ENCODE measurements around the gene MRPL51. TPM values are rescaled to one million over a fixed set of nuclear protein-coding genes. Genes with fewer than 3 reads are reported as not detected.

MRPL51 gene
- total RNA-seq, 1 experiment from 2014 or later, result 265 TPM

DNA sequence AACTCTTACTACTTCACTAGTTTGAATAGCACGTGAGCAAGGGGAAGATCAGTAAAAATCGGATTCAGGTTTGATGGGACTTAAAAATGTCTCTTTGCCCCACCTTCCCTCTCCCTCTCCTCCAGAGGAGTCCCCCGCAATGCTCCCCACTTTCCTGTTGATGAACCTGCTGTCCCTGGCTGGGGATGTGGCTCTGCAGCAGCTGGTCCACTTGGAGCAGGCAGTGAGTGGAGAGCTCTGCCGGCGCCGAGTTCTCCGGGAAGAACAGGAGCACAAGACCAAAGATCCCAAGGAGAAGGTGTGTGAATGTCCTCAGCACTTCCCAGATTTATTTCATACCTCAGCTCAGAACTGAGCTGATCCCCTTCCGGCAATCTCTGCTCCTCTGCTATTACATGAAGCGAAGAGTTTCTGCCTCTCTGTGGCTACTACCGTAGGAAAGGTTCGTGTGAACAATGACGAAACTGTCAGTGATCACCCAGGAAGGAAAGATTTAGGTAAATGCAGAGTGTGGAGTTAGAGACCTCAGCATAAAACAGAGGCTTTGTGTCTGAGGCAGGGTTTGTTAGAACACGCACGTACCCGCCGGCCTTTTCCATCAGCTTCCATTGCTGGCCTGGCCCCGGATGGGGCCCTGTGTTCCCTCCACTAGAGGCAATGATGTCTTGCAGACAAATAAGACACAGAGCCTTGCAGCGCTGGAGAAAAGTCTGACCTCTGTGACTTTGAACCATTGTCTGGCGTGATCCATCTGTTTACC, 33.9 kb upstream of the MRPL51 start:
- Histone ChIP-seq H3K36me3 (ENCODE audit: control insufficient read depth in 1 of 2, insufficient read depth in 2 of 2, low read length in 2 of 2) (peaks cover 57 to 83% of the 10 kb centered on the region in 2 experiments), H4K20me1 (ENCODE audit: insufficient read depth) (no peaks in the 10 kb centered on the region), H3K27ac (ENCODE audit: low read depth, low read length) (no peak overlapping the region), H3K4me2 (ENCODE audit: low read length) (no peak overlapping the region), H3K4me3 (replicated peaks in 1 of 2; ENCODE audit: low read depth in 1 of 2, low read length in 2 of 2) (no peak overlapping the region), H3K4me1 (ENCODE audit: control insufficient read depth in 1 of 2, insufficient read depth in 2 of 2, low read length in 2 of 2) (peaks cover 5 to 10% of the 10 kb centered on the region in 2 experiments), H3K9me2 (ENCODE audit: insufficient read depth) (no peaks in the 10 kb centered on the region), H3K79me2 (ENCODE audit: insufficient read depth, low read length) (peaks cover 1% of the 10 kb centered on the region; the same call in 1 of the 2 replicates), H3K27me3 (ENCODE audit: insufficient read depth, low read length) (no peaks in the 10 kb centered on the region), H3K9me3 (ENCODE audit: control insufficient read depth in 1 of 2, insufficient read depth in 1 of 2, low read depth in 1 of 2, low read length in 2 of 2) (no peaks in the 10 kb centered on the region), H3K9ac (ENCODE audit: low read length) (no peak overlapping the region), H2AFZ (ENCODE audit: low read depth, low read length, poor library complexity, severe bottlenecking) (no peak overlapping the region)
- ChIA-PET POLR2A (no interaction called here), RAD21 (ENCODE audit: low non-redundant PET in 1 of 2, low total read pairs in 2 of 2, uncharacterized antibody in 2 of 2, unreplicated experiment in 2 of 2) (no interaction called here), CTCF (no interaction called here)
- BruUV-seq (replicated peaks), result no TSS peak
- TF ChIP-seq JUND (IDR thresholded peaks at IDR 0.05), result no peak
- TF ChIP-seq, protein P1, sequence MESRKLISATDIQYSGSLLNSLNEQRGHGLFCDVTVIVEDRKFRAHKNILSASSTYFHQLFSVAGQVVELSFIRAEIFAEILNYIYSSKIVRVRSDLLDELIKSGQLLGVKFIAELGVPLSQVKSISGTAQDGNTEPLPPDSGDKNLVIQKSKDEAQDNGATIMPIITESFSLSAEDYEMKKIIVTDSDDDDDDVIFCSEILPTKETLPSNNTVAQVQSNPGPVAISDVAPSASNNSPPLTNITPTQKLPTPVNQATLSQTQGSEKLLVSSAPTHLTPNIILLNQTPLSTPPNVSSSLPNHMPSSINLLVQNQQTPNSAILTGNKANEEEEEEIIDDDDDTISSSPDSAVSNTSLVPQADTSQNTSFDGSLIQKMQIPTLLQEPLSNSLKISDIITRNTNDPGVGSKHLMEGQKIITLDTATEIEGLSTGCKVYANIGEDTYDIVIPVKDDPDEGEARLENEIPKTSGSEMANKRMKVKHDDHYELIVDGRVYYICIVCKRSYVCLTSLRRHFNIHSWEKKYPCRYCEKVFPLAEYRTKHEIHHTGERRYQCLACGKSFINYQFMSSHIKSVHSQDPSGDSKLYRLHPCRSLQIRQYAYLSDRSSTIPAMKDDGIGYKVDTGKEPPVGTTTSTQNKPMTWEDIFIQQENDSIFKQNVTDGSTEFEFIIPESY (IDR thresholded peaks at IDR 0.05; ENCODE audit: extremely low read depth, insufficient replicate concordance, low read length), result no peak
- no peak for TF ChIP-seq SP1 (IDR thresholded peaks at IDR 0.05; ENCODE audit: low read depth)
- TF ChIP-seq POLR2AphosphoS5 (IDR thresholded peaks at IDR 0.05; ENCODE audit: low read depth, low read length), result no peak
- no peak for TF ChIP-seq CEBPB (IDR thresholded peaks at IDR 0.05; ENCODE audit: low read depth)
- TF ChIP-seq, protein P2, sequence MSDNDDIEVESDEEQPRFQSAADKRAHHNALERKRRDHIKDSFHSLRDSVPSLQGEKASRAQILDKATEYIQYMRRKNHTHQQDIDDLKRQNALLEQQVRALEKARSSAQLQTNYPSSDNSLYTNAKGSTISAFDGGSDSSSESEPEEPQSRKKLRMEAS (IDR thresholded peaks at IDR 0.05), result no peak
- TF ChIP-seq CBX3 (IDR thresholded peaks at IDR 0.05; ENCODE audit: low read depth), result no peak
- no peak for TF ChIP-seq RAD21 (IDR thresholded peaks at IDR 0.05; ENCODE audit: low read depth)
- TF ChIP-seq, protein P3, sequence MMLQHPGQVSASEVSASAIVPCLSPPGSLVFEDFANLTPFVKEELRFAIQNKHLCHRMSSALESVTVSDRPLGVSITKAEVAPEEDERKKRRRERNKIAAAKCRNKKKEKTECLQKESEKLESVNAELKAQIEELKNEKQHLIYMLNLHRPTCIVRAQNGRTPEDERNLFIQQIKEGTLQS (IDR thresholded peaks at IDR 0.05), result no peak
- TF ChIP-seq SIN3A (IDR thresholded peaks at IDR 0.05; ENCODE audit: low read depth), result no peak
- no peak for TF ChIP-seq SRF (IDR thresholded peaks at IDR 0.05; ENCODE audit: low read depth)
- TF ChIP-seq TCF7L2 (IDR thresholded peaks at IDR 0.05; ENCODE audit: borderline replicate concordance, extremely low read depth, insufficient read depth, insufficient read length), result no peak
- no peak for TF ChIP-seq POLR2A (IDR thresholded peaks at IDR 0.05; ENCODE audit: borderline replicate concordance, extremely low read depth, insufficient read depth, insufficient read length)
- no peak for TF ChIP-seq EGR1 (IDR thresholded peaks at IDR 0.05; ENCODE audit: low read depth)
- TF ChIP-seq ZNF274 (IDR thresholded peaks at IDR 0.05; ENCODE audit: low read depth, low read length), result no peak
- TF ChIP-seq YY1 (IDR thresholded peaks at IDR 0.05; ENCODE audit: extremely low read depth, insufficient replicate concordance, low read depth, low read length), result no peak
- no peak for DNase-seq (ENCODE audit: low read depth, low spot score)
- no peak for ATAC-seq
- intact Hi-C loops (cut with micrococcal nuclease), result no loop called here

All from HCT116 (cell line).